ENCODE data around the gene MAML2. TPM values are rescaled to one million over a fixed set of nuclear protein-coding genes. Genes with fewer than 3 reads are reported as not detected.

The MAML2 gene
- total and polyA plus RNA-seq, 2 experiments from 2014 or later = 2.0 to 7.1 TPM

DNA sequence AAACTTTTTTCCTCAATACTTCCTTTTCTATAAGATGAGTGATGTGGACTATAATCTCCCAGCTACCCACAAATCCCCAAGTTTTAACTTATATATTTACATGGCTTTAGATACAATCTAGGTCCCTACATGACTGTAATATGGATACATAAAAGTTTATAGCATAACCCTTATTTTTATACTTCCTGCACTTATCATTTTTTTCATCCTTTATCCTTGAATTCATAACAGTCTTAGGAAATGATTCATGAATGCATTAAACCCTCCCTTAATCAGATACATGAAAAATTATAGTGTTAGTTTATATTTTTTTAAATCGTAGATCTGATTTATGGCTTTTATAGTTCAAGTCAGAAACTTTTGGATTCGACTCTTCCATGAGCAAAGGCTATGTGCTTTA lies 195.8 kb downstream of the MAML2 start:
- ATAC-seq (no peak), DNase-seq (ENCODE audit: low spot score) (no peak)
- Histone ChIP-seq H3K4me3 (no peak overlapping the region), H3K27ac (ENCODE audit: low read depth) (no peak overlapping the region), H4K20me1 (replicated peaks; ENCODE audit: insufficient read depth) (no peaks in the 10 kb centered on the region), H3K9me2 (ENCODE audit: insufficient read depth) (no peaks in the 10 kb centered on the region), H3K4me2 (no peak overlapping the region), H3F3A (replicated peaks; ENCODE audit: low read depth) (no peaks in the 10 kb centered on the region), H2AFZ (no peak overlapping the region), H3K36me3 (ENCODE audit: insufficient read depth) (no peaks in the 10 kb centered on the region), H3K27me3 (ENCODE audit: insufficient read depth) (no peaks in the 10 kb centered on the region), H3K79me2 (replicated peaks; ENCODE audit: insufficient read depth) (no peaks in the 10 kb centered on the region), H3K4me1 (ENCODE audit: insufficient read depth) (peaks cover 48% of the 10 kb centered on the region)
- no peaks in the 10 kb centered on the region for H3K27me3 Mint-ChIP-seq (ENCODE audit: insufficient read depth, low read depth, poor library complexity)
- H3K9me3 Mint-ChIP-seq = no peaks in the 10 kb centered on the region
- no peaks in the 10 kb centered on the region for H3K36me3 Mint-ChIP-seq (ENCODE audit: low read depth)
- H3K4me3 Mint-ChIP-seq = no peak overlapping the region
- peaks cover 22% of the 10 kb centered on the region for H3K4me1 Mint-ChIP-seq
- H3K27ac Mint-ChIP-seq = no peak overlapping the region
- TF ChIP-seq ZNF114 (CRISPR knock-in tag; IDR thresholded peaks at IDR 0.05) (no peak), STAT1 (IDR thresholded peaks at IDR 0.05; ENCODE audit: unreplicated experiment) (no peak), POLR2AphosphoS5 (IDR thresholded peaks at IDR 0.05; ENCODE audit: low read depth) (no peak), NANOG (IDR thresholded peaks at IDR 0.05; ENCODE audit: borderline replicate concordance) (no peak), EZH2 (IDR thresholded peaks at IDR 0.05; ENCODE audit: low read depth, unreplicated experiment) (no peak), CREB1 (CRISPR knock-in tag; IDR thresholded peaks at IDR 0.05; ENCODE audit: low read depth) (no peak), JUNB (IDR thresholded peaks at IDR 0.05; ENCODE audit: unreplicated experiment) (no peak), ZNF331 (CRISPR knock-in tag; IDR thresholded peaks at IDR 0.05; ENCODE audit: low read depth) (no peak), EZH2phosphoT487 (IDR thresholded peaks at IDR 0.05; ENCODE audit: unreplicated experiment) (no peak)
- TF ChIP-seq, protein P1, sequence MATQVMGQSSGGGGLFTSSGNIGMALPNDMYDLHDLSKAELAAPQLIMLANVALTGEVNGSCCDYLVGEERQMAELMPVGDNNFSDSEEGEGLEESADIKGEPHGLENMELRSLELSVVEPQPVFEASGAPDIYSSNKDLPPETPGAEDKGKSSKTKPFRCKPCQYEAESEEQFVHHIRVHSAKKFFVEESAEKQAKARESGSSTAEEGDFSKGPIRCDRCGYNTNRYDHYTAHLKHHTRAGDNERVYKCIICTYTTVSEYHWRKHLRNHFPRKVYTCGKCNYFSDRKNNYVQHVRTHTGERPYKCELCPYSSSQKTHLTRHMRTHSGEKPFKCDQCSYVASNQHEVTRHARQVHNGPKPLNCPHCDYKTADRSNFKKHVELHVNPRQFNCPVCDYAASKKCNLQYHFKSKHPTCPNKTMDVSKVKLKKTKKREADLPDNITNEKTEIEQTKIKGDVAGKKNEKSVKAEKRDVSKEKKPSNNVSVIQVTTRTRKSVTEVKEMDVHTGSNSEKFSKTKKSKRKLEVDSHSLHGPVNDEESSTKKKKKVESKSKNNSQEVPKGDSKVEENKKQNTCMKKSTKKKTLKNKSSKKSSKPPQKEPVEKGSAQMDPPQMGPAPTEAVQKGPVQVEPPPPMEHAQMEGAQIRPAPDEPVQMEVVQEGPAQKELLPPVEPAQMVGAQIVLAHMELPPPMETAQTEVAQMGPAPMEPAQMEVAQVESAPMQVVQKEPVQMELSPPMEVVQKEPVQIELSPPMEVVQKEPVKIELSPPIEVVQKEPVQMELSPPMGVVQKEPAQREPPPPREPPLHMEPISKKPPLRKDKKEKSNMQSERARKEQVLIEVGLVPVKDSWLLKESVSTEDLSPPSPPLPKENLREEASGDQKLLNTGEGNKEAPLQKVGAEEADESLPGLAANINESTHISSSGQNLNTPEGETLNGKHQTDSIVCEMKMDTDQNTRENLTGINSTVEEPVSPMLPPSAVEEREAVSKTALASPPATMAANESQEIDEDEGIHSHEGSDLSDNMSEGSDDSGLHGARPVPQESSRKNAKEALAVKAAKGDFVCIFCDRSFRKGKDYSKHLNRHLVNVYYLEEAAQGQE (IDR thresholded peaks at IDR 0.05; ENCODE audit: unreplicated experiment) = no peak
- TF ChIP-seq, protein P2, sequence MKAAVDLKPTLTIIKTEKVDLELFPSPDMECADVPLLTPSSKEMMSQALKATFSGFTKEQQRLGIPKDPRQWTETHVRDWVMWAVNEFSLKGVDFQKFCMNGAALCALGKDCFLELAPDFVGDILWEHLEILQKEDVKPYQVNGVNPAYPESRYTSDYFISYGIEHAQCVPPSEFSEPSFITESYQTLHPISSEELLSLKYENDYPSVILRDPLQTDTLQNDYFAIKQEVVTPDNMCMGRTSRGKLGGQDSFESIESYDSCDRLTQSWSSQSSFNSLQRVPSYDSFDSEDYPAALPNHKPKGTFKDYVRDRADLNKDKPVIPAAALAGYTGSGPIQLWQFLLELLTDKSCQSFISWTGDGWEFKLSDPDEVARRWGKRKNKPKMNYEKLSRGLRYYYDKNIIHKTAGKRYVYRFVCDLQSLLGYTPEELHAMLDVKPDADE (IDR thresholded peaks at IDR 0.05) = no peak
- TF ChIP-seq, protein P3, sequence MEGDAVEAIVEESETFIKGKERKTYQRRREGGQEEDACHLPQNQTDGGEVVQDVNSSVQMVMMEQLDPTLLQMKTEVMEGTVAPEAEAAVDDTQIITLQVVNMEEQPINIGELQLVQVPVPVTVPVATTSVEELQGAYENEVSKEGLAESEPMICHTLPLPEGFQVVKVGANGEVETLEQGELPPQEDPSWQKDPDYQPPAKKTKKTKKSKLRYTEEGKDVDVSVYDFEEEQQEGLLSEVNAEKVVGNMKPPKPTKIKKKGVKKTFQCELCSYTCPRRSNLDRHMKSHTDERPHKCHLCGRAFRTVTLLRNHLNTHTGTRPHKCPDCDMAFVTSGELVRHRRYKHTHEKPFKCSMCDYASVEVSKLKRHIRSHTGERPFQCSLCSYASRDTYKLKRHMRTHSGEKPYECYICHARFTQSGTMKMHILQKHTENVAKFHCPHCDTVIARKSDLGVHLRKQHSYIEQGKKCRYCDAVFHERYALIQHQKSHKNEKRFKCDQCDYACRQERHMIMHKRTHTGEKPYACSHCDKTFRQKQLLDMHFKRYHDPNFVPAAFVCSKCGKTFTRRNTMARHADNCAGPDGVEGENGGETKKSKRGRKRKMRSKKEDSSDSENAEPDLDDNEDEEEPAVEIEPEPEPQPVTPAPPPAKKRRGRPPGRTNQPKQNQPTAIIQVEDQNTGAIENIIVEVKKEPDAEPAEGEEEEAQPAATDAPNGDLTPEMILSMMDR (conservative IDR thresholded peaks at IDR 0.05; ENCODE audit: low read depth in 2 of 2) = no peak
- TF ChIP-seq, protein P4, sequence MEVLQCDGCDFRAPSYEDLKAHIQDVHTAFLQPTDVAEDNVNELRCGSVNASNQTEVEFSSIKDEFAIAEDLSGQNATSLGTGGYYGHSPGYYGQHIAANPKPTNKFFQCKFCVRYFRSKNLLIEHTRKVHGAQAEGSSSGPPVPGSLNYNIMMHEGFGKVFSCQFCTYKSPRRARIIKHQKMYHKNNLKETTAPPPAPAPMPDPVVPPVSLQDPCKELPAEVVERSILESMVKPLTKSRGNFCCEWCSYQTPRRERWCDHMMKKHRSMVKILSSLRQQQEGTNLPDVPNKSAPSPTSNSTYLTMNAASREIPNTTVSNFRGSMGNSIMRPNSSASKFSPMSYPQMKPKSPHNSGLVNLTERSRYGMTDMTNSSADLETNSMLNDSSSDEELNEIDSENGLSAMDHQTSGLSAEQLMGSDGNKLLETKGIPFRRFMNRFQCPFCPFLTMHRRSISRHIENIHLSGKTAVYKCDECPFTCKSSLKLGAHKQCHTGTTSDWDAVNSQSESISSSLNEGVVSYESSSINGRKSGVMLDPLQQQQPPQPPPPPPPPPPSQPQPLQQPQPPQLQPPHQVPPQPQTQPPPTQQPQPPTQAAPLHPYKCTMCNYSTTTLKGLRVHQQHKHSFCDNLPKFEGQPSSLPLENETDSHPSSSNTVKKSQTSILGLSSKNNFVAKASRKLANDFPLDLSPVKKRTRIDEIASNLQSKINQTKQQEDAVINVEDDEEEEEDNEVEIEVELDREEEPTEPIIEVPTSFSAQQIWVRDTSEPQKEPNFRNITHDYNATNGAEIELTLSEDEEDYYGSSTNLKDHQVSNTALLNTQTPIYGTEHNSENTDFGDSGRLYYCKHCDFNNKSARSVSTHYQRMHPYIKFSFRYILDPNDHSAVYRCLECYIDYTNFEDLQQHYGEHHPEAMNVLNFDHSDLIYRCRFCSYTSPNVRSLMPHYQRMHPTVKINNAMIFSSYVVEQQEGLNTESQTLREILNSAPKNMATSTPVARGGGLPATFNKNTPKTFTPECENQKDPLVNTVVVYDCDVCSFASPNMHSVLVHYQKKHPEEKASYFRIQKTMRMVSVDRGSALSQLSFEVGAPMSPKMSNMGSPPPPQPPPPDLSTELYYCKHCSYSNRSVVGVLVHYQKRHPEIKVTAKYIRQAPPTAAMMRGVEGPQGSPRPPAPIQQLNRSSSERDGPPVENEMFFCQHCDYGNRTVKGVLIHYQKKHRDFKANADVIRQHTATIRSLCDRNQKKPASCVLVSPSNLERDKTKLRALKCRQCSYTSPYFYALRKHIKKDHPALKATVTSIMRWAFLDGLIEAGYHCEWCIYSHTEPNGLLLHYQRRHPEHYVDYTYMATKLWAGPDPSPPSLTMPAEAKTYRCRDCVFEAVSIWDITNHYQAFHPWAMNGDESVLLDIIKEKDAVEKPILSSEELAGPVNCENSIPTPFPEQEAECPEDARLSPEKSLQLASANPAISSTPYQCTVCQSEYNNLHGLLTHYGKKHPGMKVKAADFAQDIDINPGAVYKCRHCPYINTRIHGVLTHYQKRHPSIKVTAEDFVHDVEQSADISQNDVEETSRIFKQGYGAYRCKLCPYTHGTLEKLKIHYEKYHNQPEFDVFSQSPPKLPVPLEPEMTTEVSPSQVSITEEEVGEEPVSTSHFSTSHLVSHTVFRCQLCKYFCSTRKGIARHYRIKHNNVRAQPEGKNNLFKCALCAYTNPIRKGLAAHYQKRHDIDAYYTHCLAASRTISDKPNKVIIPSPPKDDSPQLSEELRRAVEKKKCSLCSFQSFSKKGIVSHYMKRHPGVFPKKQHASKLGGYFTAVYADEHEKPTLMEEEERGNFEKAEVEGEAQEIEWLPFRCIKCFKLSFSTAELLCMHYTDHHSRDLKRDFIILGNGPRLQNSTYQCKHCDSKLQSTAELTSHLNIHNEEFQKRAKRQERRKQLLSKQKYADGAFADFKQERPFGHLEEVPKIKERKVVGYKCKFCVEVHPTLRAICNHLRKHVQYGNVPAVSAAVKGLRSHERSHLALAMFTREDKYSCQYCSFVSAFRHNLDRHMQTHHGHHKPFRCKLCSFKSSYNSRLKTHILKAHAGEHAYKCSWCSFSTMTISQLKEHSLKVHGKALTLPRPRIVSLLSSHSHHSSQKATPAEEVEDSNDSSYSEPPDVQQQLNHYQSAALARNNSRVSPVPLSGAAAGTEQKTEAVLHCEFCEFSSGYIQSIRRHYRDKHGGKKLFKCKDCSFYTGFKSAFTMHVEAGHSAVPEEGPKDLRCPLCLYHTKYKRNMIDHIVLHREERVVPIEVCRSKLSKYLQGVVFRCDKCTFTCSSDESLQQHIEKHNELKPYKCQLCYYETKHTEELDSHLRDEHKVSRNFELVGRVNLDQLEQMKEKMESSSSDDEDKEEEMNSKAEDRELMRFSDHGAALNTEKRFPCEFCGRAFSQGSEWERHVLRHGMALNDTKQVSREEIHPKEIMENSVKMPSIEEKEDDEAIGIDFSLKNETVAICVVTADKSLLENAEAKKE (CRISPR knock-in tag; IDR thresholded peaks at IDR 0.05) = no peak

All from GM23338 (cell line).